GM18511 (cell line): ENCODE measurements around the gene EML2.

Experiments
- ATAC-seq: cut with Tn5 transposase; IDR thresholded peaks from one replicate; pipeline ENCODE4 v1.9.1; 2021; ENCODE audit warnings: mild to moderate bottlenecking, moderate library complexity; ENCODE audit not compliant: unreplicated experiment

EML2 gene

DNA sequence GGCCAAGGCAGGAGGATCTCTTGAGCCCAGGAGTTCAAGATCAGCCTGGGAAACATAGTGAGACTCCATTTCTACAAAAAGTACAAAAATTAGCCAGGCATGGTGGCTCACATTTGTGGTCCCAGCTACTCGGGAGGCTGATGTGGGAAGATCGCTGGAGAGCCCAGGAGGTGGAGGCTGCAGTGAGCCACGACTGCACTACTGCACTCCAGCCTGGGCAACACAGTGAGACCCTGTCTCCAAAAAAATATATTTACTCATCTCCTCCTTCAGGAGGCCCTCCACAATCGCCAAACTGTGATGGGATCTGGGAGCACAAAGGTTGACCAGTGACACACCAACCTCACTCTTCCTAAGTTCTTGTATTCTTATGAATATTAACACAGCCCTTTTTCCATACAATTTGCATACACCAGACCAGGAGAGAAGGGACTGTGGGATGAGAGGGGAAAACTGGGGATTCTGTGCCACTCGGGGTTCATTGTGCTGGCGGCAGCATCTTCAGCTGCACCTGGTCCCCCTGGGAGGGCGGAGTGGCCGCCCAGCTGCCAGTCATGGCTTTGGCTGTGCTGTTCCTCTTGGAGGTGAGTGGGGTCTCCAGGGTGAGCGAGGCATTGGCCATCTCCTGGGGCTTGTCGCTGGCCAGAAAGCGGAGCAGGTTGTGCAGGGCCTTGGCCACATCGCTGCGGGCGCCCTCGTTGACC lies 48.7 kb downstream of the EML2 start:
- ATAC-seq = no peak

DNA sequence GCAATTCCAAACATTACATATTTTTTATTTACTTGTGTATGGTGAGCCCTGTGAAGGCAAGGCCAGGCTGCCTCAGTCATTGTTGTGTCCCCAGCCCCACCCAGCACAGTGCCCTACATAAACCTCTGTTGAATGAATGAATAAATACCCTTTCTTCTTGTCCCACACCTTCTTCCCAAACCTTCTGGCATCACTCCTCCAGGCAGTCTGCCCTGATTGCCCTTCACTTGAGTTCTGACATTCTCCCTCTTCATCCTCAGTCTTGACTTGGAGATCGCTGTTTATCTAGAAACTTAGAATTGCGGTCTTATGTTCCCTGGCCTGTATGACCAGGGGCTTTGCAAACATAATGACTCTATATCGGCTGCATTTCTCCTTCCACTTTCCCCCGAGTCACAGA lies 49.4 kb downstream of the EML2 start:
- no peak for ATAC-seq

DNA sequence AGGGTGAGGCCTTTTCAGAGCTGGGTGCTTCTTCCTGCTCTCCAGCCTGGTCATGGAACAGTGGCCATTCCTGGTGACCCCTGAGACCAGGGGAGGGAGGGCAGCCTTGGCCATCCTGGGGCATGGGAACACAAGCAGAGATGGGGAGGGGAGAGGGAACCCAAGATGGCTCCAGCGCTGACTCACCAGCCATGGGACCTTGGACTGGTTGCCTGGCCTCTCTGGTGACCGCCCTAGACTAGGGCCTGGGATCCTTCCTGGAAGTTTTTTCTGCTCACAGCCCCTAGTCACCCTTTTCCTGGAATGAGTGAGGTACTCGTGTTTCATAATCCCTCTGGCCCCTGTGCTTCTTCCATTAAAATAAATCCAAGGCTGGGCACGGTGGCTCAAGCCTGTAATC lies 51.3 kb downstream of the EML2 start:
- ATAC-seq = no peak

DNA sequence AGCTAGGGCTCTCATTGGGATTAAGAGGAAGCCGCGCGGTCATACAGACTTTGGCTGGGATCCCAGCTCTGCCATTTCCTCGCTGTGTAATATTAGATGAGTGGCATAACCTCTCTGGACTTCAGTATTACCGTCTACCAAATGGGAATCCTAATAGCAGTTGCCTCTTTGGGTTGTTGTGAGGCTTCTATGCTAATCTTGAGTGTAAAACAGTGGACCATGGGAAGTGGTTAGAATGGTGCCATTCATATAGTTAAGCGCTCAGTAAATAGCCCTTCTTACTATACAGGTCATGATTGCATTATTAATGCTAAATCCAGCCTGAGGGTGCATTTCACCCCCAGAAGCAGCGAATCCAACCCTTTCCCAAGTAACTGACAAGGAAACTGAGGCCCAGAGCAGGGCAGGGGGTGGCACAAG lies 54.0 kb downstream of the EML2 start:
- no peak for ATAC-seq

DNA sequence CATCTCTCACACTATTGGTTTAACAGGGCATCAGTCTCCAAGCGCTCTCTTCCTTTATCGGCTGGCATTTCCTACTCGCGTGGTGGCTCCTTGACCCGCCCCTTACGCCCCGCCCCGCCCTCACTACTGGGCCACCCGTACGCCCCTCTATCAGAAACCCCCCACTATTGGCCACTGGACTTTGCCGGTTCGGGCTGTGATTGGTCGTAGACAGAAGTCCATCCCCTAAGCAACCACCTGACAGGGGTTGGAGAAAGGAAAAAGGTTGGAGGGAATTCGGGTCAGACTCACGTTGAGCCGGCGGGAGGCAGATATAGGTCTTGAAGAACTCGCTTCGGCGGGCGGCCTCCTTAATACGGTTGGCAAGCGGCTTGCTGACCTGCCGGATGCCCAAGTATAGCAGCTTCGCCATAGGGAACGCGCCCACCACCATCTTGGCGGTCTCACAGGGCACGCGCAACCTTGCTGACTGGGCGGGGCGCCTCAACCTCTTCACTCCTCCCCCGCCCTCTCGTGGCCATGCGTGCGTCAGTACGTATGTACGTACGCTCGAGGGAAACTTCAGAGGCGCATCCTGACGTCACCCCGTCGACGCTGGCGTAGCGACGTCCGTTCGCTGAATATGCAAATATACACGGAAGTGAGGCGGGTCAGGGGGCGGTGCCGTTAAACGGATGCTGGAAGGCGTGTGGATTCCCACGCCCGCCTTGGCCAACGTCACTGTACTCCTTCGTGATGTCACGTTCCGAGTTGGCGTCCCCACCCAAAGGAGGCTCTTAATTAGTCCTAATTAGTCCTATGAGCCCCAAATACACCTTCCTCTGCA lies 54.7 kb downstream of the EML2 start, which contains the start of gene OPA3:
OPA3 (minus strand) TSS at position 471 of the 826 bp plus-strand sequence; CDS start at position 433, 38 bp downstream.
- peak; percentile 88 for ATAC-seq

DNA sequence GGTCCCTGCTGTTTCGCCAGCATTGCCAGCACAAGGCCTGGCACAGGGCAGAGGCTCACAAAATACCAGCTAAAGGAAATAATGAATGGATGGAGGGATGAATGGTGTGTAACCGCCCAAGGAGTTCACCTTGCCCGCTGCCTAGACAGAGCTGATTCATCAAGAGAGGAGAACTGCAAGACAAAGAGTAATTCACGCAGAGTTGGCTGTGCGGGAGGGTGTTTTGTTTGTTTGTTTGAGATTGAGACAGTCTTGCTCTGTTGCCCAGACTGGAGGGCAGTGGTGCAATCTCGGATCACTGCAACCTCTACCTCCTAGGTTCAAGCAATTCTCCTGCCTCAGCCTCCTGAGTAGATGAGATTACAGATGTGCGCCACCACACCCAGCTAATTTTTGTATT lies 57.6 kb downstream of the EML2 start:
- no peak for ATAC-seq

DNA sequence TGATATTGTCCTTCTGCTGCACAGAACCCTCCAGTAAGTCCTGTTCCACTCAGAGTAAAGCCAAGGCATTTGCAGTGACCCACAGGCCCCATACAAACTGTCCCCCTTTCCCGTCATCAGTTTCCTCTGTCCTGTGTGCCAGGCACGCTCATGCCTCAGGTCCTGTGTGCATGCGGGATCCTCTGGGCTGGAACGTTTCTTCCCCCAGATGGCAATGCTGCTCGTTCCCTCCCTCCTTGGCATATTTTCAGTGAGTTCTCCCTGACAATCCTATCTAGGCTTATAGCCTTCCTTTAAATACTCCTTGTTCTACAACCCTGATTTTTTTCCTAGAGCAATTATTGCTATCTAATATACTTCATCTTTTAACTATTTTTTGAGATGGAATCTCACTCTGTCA lies 60.3 kb downstream of the EML2 start:
- ATAC-seq = no peak

DNA sequence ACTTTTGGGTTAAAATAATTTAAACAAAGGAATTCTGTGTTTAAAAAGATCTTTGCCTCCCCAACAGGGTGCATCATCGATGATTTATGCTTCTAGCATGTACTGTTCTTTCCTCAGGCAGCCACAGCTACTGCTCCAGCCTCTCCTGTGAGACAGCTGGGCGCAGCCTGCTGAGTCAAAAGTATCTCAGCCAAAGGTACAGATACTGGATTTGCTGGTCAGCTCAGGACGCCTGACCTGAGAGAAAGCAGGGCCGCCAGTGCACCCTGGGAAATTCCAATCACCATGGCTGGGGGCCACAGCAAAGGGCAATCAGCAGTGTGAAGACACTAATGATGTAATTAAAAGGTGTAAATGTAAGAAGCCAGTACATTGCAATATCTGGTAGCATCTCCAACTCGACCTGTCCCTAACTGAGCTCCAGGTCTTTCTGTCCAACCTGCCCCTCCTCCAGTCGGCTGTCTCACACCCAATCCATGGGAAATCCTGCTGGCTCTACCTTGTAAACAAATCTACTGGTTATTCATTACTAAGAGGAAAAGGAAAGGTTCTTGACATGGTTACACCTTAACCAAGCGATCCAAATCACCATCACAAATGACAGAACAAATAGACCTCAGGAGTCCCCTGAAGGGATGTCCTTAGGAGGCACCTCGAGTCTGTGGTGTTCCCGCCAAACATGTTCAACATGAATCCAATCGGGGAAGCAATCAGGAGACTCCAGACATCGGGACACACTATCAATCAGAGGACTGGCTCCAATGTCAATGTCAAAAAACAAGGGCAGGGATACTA lies 61.9 kb downstream of the EML2 start:
- ATAC-seq = no peak

DNA sequence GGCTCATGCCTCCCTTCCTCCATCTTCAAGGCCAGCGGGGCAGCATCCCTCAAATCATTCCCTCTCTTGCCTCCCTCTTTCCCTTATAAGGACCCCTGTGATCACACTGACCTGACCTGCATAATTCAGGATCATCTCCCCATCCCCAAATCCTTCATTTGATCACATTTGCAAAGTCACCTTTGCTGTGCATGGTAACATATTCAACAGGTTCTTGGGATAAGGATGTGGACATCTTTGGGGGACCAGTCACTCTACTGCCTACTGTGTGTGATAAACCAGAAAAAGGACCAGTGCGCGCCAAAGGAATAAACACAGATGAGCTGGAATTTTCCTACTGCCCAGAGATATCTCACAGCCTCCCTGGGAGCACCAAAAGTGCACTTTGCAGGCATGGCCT lies 62.5 kb downstream of the EML2 start:
- no peak for ATAC-seq

DNA sequence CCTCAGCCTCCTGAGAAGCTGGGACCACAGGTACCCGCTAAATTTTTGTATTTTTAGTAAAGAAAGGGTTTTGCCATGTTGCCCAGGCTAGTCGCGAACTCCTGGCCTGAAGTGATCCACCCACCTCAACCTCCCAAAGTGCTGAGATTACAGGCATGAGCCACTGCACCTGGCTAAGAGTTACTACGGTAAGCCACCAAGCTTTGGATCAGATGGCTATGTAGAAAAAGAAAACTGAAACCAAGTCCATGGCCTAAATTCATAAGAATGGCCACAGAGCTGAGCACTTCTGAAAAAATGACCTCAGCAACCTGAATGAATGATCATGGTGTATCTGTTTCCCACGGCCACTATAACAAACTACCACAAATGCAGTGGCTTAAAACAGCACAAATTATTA lies 64.0 kb downstream of the EML2 start:
- no peak for ATAC-seq

DNA sequence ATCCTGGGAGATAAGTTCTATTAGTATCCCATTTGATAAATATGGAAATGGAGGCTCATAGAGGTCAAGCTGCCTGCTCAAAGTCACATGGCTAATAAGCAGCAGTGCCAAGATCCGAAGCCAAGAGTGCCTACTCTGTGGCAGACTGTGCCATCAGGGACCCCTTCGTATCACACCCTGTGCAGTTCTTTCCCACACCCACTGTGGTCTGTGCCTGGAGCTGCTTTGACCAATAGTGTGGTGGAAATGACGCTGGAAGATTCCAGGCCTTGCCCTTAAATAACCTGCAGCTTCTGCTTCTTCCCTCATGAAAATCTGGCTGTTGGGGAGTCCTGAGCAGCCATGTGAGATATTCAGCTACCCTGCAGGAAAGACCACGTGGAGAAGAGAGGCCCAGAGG lies 64.7 kb downstream of the EML2 start:
- ATAC-seq = no peak

DNA sequence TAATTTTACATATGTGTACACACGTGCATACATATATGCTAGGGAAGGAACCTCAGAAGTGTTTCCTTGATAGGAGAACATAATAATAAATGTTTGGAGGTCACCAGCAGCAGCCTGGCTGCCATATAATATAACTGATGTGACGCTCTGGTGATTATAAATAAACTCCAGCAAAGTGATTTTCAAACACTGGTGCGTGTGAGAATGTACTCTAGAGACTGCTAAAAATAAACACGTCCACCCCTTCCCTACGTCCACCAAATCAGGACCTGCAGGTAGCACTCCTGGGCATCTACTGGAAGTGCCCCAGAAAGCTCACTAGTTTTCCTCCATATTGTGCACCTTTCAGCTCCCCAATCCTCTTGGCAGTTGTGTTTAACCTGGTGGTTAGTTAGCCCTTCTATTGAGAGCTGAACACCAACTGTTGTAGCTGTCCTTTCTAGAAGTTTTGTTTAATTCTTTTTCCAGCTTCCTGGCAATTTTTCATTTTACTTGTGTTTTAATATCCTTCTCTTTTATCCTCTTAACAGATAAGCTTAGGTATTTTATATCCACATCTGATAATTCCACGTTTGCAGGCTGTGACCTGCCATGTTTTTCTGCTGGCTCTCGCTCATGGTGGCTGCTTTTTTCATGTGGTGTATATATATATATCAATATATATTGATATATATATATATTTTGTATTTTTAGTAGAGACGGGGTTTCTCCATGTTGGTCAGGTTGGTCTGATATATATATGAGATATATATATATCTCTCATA lies 67.6 kb downstream of the EML2 start:
- no peak for ATAC-seq

DNA sequence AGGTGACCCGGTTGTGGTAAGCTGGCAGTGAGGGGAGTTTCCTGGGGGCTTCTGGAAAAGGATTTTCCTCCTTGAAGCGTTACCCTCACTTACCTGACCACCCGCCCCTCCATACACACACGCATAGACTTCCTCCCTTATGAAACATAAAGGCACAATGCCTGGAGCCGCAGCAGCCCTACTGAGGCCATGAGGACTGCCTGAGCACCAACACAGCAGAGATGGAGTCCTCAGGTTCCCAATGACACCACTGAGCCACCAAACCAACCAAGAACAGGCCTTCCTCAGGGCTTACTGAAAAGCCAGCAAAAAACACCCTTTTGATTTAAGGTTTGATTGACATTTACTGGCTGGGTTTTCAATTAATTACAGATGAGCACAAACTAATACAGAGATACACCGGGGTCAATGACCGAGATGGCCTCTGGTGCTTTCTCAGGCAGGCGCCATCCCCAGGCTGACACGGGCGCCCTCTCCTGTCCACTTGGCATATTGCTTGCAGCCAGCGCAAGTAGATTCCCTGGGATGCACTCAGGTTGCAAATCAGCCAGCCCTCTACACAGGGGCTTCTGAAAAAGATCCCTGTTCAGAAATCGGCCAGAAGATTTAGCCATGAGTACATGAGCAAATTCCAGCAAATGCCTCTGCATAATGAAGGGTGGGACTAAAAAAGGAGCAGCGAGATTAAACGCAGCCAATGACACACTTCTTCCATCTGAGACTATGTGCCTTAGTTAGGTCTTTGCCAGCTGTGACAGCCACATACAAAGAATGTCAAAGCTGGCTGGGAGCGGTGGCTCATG lies 69.4 kb downstream of the EML2 start:
- no peak for ATAC-seq

DNA sequence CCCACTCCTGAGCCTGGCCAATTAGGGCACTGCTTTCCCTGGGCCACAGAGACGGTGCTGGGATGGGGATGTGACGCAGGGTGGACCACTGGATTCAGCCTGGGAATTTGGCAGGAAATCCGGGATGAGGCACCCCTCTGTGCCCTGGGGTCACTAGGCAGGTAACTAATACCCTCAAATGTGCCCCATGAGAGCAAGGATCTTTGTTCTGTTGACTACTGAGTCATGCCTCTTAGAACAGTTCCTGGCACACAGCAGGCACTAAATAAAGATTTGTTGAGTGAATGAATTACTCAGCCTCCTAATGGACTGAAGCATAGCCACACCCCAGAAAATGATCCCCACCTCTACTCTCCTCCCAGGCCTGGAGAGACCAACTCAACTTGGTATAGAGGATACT lies 70.5 kb downstream of the EML2 start:
- no peak for ATAC-seq

DNA sequence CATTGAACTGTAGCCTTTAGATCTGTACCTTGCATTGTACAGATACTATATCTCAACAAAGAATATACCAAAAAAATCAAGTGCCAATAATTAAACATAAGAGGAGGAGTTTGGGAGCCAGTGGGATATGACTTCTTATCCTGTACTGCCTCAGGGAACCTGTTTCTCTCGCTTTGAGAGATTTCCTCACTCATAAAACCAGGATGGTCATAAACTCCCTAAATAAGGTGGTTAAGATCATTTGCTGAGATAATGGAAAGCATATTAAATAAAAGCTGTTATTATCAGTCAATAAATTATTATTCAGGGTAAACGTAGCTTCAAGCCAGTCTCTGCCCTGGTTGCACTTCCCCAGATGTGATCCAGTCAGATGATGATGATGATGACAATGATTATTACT lies 71.6 kb downstream of the EML2 start:
- ATAC-seq = no peak

DNA sequence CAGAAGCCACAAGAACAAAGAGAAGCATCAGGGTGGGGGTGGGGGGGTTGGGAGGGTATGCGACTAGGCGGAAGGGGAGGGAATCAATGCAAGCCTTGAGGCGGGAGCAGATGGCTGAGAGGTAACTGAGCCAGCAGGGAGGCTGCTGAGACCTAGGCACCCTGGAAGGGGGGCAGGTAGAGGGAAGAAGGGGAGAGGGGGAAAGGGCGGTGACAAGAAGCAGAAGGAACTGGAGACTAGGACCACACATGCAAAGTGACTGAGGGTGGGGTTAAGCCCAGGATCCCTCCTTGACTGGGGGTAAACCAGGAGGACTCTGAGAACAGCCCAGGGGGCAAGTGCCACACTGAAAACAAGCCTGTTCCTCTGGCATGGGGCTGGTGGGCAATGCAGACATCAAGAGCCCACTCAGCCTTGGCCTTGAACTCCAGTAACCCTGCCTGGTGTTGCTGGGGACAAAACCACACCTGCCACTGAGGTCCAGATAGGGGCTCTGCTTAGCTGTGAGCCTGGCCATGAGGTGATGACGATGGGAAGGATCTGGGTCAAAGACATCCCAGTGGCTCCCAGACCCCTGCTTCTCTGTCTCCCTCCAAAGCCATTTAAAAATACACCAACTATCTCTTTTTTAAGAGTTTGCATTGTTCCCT lies 74.9 kb downstream of the EML2 start:
- ATAC-seq = no peak

DNA sequence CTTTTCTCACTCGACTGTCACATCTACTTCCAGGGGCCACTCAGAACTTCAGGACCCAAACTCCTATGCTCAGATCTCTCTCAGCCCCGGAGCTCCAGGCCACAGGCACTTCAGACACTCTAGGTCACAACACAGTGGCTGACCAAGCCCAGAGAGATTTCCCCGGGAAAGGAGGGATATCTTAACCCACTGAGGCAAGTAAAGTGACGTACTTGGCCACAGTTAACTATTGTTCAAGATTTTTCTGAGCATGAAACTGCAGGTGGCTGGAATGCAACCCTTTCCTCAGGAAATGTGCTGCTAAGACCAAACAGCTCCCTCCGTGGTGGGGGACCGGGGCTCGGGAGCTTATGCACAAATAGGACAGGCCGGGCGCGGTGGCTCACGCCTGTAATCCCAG lies 78.5 kb downstream of the EML2 start:
- ATAC-seq = no peak

DNA sequence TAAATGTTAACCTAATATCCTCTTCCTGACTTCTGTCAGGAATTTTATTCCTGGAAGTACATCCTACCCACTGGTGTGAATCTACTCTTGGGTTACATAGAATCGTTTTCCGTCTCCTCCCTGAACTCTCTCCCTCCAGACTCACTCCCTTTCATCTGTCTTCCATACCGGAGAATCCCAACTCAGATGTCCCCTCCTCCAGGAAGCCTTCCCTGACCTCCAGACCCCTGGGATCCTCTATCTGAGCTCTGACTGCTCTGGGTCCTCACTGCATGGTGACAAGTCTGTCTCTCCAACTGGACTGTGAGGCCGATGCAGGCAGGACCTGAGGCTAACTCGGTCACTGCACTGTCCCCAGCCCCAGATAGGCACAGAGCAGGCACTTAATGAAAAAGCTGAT lies 79.2 kb downstream of the EML2 start:
- ATAC-seq = no peak
